Raji (cell line): ENCODE data around the gene EPHB6.
A peak's percentile ranks its signal among the peaks of the same experiment; 100 is the strongest.

Experiments
- POLR2A ChIP-seq: IDR thresholded peaks from 2 replicates; pipeline ENCODE4 v1.6.1; 2011; ENCODE audit warnings: low read depth, low read length, control low read depth; ENCODE audit not compliant: insufficient read depth

Gene EPHB6

DNA sequence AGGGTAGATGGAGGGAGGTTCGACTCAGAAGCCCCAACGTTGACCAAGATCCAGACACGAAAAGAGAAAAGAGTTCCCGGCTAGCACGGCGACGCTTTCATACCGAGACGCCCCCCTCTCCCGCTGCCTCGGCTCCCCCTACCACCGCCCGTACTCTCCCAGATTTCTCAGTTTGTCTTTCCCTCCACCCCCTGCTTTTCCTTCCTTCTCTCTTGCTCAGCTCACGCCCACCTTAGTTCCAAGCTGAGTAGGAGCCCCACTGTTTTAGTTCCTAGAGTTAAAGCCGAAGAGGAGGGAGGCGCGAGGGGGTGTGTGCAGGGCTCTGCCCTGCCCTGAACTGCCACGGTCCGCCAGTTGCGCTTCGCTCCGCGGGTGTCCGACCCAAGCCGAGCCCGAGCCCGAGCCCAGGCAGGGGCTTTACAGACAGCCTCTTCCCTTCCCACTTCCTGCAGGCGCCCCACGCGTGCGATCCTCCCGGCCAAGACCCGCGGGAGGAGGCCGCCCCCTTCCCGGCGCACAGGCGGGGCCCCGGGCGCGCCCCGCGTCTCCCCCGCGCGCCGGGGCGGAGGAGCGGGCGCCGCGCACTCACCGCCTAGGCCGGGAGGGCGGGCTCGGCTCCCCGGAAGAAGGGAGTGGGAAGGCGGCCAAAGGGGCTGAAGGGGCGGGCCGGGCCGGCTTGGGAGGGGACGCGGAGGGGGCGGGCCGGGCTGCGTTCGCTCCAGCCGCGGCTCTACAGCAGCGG lies at the start of gene EPHB6:
Gene EPHB6 (plus strand): TSS at position 705 of the 742 bp plus-strand sequence. CDS start 8,152 bp downstream, outside the sequence.
- TF ChIP-seq POLR2A: no peak

DNA sequence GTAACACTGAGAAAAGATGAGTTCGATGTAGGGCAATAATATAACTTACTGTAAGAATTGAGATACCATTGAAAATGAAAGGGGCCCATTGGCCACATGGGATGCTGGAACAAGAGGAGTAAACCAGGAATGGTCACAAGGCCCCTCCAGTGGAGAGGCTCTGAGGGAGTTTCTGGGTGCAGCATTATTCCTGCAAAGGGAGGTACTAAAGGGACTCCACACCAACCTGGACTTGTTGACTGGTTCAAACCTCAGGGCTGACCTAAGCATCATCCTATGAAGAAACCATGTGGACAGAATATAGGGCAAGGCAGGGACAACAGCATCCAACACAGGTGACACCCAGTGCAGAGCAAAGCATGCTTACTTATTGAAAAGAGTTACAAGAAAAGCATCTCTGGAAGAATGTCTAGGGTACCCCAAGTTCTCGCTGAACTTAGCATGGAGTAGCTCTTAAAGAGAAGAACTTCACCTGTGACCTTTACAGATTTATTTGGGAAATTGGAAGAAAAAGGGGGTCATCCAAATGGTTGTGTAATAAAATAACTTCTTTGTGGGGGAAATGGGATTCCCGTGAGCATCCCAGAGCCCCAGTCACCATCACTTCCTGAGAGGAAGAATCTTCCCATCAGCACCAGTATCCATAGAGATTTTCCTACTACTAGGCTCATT lies 49.4 kb upstream of the EPHB6 start:
- TF ChIP-seq POLR2A: peak; percentile 21; the same call in 1 of the 2 replicates

DNA sequence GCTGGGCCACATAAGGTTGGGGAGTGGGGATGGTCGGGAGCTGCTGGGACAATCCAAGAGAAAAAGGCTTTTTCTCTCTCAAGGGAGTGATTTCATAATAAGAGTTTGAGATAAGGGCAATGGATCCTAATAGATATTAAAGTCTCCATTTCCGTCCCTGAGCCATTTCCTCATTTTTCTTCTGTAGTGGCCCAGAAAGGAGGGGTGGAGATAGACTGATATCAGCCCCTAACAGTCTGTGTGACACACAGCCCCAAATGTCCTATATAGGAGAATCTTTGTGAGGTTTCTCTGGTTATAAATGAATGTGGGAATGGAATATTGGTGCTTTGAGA lies 48.9 kb upstream of the EPHB6 start:
- no peak for TF ChIP-seq POLR2A

DNA sequence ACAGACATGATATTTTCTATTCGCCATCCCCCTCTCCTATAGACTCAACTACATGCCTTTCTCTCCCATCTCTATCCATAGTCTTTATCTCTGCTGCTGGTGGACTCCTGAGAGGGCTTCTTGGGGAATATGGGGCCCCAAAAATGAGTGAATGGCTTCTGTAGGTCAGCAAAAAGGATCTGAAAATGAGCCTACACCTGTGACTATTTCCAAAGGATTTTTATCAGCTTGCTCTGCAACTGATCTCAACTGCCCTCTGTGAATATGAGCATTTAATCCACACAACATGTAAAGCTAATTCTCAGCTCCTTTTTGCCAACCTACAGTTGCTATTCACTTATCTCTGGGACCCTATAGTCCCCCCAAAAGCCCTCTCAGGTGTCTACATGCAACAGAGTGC lies 47.9 kb upstream of the EPHB6 start:
- TF ChIP-seq POLR2A: no peak

- no peak for TF ChIP-seq POLR2A
Observed at GRCh38 chr7:142807855-142808460, 46.9 kb upstream of the EPHB6 start.

DNA sequence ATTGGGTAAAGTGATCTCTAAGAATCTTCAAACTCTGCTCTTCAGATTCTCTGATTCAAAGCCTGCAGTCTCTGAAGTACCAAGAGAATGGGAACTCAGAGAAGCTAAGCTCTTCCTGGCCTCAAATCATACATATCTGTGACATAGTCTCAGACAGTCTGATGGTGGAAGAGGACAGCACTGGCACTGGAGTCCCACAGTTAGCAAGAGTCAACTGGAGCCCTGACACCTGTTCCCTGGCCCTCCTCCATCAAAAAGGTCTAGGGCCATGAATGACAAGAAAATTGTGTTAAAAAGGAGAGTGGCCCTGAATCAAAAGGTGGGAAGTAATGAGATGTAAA lies 46.4 kb upstream of the EPHB6 start:
- no peak for TF ChIP-seq POLR2A

- TF ChIP-seq POLR2A: peak; percentile 62
Observed at GRCh38 chr7:142808802-142809583, 45.9 kb upstream of the EPHB6 start.

DNA sequence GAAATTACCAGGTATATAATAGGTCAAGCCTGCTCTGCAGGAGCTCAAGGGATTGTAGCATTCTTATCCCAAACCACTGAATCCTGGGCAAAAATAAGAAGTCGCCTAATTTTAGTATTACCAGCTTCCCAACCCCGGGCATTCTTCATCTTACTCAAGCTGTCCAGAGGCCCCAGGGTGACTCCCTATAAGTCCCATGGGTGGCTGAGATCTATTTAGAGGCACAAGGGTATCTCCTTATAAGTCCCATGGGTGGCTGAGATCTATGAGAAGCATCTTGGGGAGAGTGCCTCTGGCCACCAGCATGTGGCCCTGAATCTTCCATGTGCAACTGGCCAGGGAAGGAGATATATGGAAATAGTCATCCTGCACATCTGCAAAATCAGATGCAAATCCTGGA lies 45.2 kb upstream of the EPHB6 start:
- TF ChIP-seq POLR2A: no peak

GRCh38 chr7:142811154-142811737 lies 43.6 kb upstream of the EPHB6 start:
- no peak for TF ChIP-seq POLR2A

DNA sequence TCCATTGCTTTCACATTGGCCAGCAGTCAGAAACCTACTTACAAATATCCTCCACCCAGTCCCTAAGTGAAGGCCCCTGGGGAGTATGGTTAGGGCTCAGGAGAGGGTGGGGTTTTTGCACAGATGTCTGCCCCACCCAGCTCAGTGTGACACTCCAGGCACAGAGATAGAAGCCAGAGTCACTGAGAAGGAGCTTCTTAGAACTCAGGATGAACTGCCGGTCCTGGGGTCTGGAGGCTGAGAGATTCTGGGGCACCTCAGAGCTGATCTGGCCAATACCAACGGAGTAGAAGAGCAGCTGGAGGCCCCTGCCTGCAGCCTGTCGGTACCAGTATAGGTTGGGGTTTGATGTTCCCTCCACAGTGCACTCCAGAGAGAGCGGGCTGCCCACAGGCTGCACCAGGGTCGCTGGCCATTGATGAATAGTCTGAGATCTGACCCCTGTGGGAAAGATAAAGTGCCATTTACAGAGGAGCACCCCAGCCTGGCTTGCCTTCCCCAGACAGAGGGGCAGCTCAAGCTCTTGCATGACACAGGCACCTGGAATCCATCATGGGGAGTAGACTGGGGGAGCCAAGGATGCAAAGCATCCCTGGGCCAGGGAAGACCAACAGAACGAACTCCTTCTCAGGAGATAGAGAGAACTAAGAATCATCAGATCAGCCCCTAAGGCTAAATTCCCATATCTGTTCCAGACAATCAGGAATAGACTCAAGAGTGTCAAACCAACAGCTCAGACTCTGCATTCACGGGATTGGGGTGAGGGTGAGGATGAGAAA lies 42.2 kb upstream of the EPHB6 start:
- TF ChIP-seq POLR2A: peak; percentile 47

DNA sequence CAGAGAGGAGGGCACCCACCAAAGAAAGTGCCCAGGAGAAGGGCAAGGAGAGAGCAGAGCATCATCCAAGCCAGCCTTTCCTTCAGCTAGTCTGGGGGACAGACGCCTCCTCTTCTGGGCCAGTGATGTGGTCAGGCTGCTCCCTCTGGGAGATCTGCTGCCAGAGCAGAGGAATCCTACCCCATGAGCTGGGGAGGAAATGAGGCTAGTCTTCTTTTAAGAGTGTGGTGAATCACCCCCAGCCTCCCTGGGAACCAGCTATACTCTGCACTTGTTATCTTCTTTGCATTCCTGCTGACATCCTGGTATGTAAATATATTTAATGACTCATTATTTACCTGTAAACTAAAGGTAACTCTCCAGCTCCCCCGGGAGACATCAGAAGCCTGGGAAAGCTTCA lies 41.6 kb upstream of the EPHB6 start:
- no peak; the same call in 1 of the 2 replicates for TF ChIP-seq POLR2A

DNA sequence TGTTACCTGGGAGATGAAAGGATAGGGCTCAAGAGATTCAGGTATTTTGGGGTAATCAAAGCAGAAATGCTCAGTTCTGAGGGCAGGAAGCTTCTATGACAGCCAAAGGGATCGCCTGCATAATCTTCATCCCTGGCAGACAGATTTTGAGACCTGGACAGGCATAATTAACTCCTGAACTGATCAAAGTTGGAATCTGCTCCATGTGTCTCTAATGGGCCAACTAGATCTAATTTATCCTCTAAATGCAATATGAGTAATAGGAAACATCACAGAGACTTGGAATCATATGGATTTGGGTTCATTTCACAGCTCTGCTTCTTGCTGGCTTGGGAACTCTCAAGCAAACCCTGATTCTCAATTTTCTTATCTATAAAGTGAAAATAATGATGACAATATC lies 41.2 kb upstream of the EPHB6 start:
- no peak for TF ChIP-seq POLR2A

DNA sequence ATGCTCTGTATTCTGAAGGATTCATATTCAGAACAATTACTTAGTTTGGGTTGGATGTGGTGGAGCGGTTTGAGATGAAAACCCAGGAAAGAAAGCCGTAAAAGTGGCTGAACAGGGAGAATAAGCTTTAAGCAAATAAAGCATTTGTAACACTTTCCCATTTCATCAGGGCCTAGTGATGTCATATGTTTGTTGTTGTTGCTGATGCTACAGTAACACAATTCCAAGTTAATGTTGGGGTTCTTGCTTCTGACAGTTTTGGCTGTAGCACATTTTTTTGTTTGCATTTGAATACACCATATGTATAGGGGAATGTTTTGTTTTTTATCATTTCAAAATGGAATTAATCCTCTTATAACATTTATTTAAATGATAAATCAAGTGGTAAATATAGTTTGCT lies 40.4 kb upstream of the EPHB6 start:
- TF ChIP-seq POLR2A: no peak

DNA sequence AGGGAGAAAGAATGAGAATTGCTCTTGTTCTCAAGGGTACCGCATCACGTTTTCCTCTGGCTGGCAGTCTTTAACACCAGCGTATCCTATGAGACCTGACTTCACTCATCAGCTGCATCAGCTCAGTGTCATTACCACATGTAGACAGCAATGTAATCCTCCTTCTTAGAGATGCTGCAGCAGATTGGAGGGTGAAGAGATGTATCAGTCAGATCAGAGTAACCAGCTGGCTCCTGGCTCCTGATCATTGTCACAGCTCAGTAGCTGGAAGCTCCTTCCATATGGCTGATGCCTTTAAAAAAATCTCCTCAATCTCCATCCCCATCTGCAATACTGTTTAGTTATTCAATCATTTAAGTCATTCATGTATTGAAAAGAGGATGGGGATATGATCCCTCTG lies 39.7 kb upstream of the EPHB6 start:
- TF ChIP-seq POLR2A: no peak
